ENCODE results near the gene SCNN1A.

- TF ChIP-seq CTCF (IDR thresholded peaks at IDR 0.05) (no peak), EZH2 (IDR thresholded peaks at IDR 0.05; ENCODE audit: borderline replicate concordance, insufficient read depth, low read depth, low read length, poor library complexity, severe bottlenecking) (no peak)
Observed at GRCh38 chr12:6315704-6316597, 59.4 kb downstream of the SCNN1A start.

Measured in B cell (primary cell).